ENCODE measurements around the gene SMURF2.

Gene SMURF2

GRCh38 chr17:64625541-64625940 lies 36.6 kb downstream of the SMURF2 start:
- no peak for DNase-seq
- no peaks in the 10 kb centered on the region for H3K27me3 ChIP-seq
- intact Hi-C loops (cut with DNase I; ENCODE audit: low total_unique reads) = no loop called here

DNA sequence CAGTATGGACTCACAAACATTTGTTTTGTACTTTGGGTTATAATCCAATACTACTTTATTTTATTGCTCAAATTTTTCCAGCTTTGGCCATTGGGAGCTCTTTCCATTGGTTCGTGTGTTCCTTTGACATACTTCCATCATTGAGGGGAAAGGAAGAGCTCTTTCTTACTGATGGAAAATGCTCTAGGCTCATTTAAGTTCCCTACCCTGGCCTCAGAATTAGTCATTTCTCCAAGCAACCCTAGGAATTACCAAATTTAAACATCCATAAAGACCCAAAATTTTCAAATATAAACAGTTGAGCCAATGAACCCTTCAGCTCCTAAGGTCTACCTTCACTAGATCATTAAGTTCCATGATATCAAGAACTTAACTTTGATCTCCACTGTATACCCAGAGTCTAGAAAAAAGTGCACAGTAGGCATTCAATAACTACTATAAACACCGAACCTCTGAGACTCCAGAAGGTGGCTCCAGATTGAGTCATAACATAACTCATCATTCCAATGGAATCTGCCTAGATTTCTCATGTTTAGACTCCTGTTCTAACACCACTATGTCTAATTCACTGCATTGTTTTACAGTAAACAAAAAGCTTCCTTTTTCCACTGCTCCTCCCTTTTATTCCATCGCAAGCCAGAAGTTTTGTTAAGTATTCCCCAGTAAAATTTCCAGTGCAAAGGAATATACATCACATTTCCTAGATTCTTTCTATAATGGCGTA lies 39.0 kb downstream of the SMURF2 start:
- H3K27me3 ChIP-seq = no peaks in the 10 kb centered on the region
- DNase-seq = no peak
- no peak overlapping the region for H3K4me3 ChIP-seq
- H3K36me3 ChIP-seq = no peaks in the 10 kb centered on the region
- TF ChIP-seq CTCF (IDR thresholded peaks at IDR 0.05) = no peak
- H3K4me1 ChIP-seq = peaks cover 0 to 31% (median 6%) of the 10 kb centered on the region in 4 donors
- intact Hi-C loops (cut with DNase I; ENCODE audit: low total_unique reads) = no loop called here
- no peak overlapping the region for H3K27ac ChIP-seq
- no peaks in the 10 kb centered on the region for H3K9me3 ChIP-seq

More at GRCh38 chr17:64625541-64625940, 36.6 kb downstream of the SMURF2 start:
- Histone ChIP-seq H3K36me3 (no peaks in the 10 kb centered on the region), H3K9me3 (no peaks in the 10 kb centered on the region), H3K4me3 (no peak overlapping the region), H3K27ac (no peak overlapping the region), H3K4me1 (peaks cover 0 to 48% (median 8%) of the 10 kb centered on the region in 4 donors)
- no peak for TF ChIP-seq CTCF (IDR thresholded peaks at IDR 0.05)

DNA sequence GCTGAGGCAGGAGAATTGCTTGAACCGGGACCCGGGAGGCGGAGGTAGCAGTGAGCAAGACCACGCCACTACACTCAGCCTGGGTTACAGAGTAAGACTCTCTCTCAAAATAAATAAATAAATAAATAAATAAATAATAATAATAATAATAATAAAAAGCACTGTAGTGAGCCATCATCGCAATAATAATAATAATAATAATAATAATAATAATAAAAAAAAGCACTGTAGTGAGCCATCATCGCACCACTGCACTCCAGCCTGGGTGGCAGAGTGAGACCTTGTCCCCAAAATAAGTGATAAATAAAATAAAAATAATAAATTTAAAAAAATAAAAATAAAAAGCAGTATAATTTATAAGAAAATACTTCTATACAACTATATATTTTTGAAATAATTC lies 40.3 kb downstream of the SMURF2 start:
- intact Hi-C loops (cut with DNase I; ENCODE audit: low total_unique reads) = no loop called here
- H3K9me3 ChIP-seq = no peaks in the 10 kb centered on the region
- H3K4me3 ChIP-seq = no peak overlapping the region
- TF ChIP-seq CTCF (IDR thresholded peaks at IDR 0.05) = no peak
- DNase-seq = no peak
- no peaks in the 10 kb centered on the region for H3K27me3 ChIP-seq
- peaks cover 0 to 19% (median 6%) of the 10 kb centered on the region in 4 donors for H3K4me1 ChIP-seq
- H3K27ac ChIP-seq = no peak overlapping the region
- no peaks in the 10 kb centered on the region for H3K36me3 ChIP-seq

DNA sequence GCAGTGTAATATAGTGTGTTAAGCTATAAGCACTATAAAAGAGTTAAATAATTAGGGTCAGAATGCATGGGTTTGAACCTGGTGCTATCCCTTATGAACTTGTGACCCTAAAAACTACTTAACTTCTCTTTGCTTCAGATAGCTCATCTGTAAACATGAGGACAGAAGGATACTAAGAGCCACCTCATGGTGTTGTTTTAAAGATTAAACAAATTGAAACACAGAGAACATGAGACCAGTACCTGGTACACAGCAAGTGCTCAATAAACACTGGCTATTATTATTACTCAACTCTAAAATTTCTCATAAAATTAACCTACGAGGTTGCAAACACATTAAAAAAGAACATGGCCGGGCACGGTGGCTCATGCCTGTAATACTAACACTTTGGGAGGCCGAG lies 43.3 kb downstream of the SMURF2 start:
- intact Hi-C loops (cut with DNase I; ENCODE audit: low total_unique reads) = no loop called here
- Histone ChIP-seq H3K4me1 (peaks cover 0 to 32% (median 14%) of the 10 kb centered on the region in 4 donors), H3K27ac (no peak overlapping the region), H3K36me3 (no peaks in the 10 kb centered on the region), H3K4me3 (no peak overlapping the region), H3K9me3 (no peaks in the 10 kb centered on the region), H3K27me3 (no peaks in the 10 kb centered on the region)
- TF ChIP-seq CTCF (IDR thresholded peaks at IDR 0.05) = no peak
- DNase-seq = no peak

- Histone ChIP-seq H3K9me3 (no peaks in the 10 kb centered on the region), H3K36me3 (no peaks in the 10 kb centered on the region), H3K27ac (no peak overlapping the region), H3K4me3 (no peak overlapping the region), H3K27me3 (no peaks in the 10 kb centered on the region), H3K4me1 (peaks cover 0 to 26% (median 10%) of the 10 kb centered on the region in 4 donors)
- TF ChIP-seq CTCF (IDR thresholded peaks at IDR 0.05) = no peak
- intact Hi-C loops (cut with DNase I; ENCODE audit: low total_unique reads) = no loop called here
- no peak for DNase-seq
Measured at GRCh38 chr17:64617125-64617780, 44.9 kb downstream of the SMURF2 start.

Data from tibial artery (tissue), 4 donors.